Measurements from ENCODE around the gene ANKRD16. TPM values are rescaled to one million over a fixed set of nuclear protein-coding genes. Genes with fewer than 3 reads are reported as not detected.

The ANKRD16 gene
- total and polyA plus RNA-seq, 2 experiments from 2014 or later = 29.0 to 32.3 TPM

DNA sequence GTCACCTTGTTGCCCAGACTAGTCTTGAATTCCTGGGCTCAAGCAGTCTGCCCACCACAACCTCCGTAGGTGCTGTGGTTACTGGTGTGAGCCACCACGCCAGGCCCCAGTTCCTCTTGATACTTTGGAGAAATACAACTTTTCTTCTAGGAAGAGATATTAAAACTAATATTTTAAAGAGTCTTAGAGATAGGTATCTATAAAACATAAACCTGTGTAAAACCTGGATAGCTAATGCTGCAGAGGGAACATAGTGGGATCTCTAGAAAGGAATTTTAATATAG lies 71.7 kb downstream of the ANKRD16 start:
- DNase-seq (ENCODE audit: low read depth in 1 of 2, low spot score in 1 of 2) = no peak

DNA sequence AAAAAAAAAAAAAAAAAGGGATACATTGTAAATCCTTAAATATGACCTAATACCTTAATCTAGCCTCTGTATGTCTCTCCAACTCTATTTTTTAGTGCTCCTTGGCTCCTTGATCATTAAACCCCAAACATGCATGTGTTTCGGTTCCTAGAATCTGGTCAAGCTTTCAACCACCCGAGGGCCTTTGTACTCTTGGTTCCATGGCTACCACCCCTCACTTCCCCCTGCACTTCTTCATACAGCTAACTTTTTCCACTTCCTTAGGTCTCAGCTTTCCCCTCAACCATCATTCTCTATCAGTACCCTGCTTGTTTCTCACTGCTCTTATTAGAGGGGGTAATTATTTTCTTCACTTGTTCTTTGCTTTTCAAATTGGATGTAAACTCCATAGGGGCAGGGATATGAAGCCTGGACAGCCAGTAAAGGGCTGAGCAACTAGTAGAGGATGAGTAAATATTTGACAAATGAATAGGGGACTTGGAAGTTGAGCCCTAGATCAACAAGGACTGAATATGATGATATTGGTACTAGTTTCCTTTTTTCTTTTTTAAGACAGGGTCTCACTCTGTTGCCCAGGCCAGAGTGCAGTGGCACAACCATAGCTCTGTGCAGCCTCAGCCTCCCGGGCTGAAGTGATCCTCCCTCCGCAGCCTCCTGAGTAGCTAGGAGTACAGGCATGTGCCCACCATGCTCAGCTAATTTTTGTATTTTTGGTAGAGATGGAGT lies 72.2 kb downstream of the ANKRD16 start:
- no peak for DNase-seq (ENCODE audit: low read depth in 1 of 2, low spot score in 1 of 2)
- no peak overlapping the region for H3K27ac ChIP-seq
- no peak overlapping the region for H3K4me3 ChIP-seq
- H3K4me1 ChIP-seq (ENCODE audit: low read depth) = peaks cover 8% of the 10 kb centered on the region
- no peaks in the 10 kb centered on the region for H3K36me3 ChIP-seq
- TF ChIP-seq, protein P1, sequence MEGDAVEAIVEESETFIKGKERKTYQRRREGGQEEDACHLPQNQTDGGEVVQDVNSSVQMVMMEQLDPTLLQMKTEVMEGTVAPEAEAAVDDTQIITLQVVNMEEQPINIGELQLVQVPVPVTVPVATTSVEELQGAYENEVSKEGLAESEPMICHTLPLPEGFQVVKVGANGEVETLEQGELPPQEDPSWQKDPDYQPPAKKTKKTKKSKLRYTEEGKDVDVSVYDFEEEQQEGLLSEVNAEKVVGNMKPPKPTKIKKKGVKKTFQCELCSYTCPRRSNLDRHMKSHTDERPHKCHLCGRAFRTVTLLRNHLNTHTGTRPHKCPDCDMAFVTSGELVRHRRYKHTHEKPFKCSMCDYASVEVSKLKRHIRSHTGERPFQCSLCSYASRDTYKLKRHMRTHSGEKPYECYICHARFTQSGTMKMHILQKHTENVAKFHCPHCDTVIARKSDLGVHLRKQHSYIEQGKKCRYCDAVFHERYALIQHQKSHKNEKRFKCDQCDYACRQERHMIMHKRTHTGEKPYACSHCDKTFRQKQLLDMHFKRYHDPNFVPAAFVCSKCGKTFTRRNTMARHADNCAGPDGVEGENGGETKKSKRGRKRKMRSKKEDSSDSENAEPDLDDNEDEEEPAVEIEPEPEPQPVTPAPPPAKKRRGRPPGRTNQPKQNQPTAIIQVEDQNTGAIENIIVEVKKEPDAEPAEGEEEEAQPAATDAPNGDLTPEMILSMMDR (IDR thresholded peaks at IDR 0.05; ENCODE audit: low read depth, low read length) = no peak
- H3K9me3 ChIP-seq (ENCODE audit: low read depth) = no peaks in the 10 kb centered on the region
- H3K27me3 ChIP-seq = no peaks in the 10 kb centered on the region

More for the DNA sequence above, 71.7 kb downstream of the ANKRD16 start:
- H3K27ac ChIP-seq = no peak overlapping the region
- TF ChIP-seq, protein P1 (IDR thresholded peaks at IDR 0.05; ENCODE audit: low read depth, low read length) = no peak
- H3K36me3 ChIP-seq = no peaks in the 10 kb centered on the region
- no peaks in the 10 kb centered on the region for H3K9me3 ChIP-seq (ENCODE audit: low read depth)
- no peak overlapping the region for H3K4me3 ChIP-seq
- H3K27me3 ChIP-seq = no peaks in the 10 kb centered on the region
- H3K4me1 ChIP-seq (ENCODE audit: low read depth) = peaks cover 8% of the 10 kb centered on the region

DNA sequence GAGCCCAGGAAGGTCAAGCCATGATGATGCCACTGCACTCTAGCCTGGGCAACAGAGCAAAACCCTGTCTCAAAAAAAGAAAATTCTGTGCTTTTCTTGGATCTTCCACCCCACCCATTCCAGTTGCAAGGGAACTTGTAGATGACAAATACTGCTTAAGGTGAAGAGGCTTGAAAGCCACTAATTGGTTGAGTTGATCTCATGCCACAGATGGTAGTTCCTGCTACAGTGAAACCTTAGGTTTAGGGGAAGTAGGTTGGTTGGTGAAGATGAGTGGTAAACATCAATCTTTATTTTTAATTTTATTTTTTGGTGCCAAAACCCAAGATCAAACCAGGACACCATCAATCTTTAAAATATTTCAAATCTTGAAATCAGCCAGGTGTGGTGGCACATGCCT lies 73.5 kb downstream of the ANKRD16 start:
- H3K27me3 ChIP-seq = no peaks in the 10 kb centered on the region
- no peaks in the 10 kb centered on the region for H3K36me3 ChIP-seq
- no peak for DNase-seq (ENCODE audit: low read depth in 1 of 2, low spot score in 1 of 2)
- TF ChIP-seq, protein P1 (IDR thresholded peaks at IDR 0.05; ENCODE audit: low read depth, low read length) = no peak
- no peaks in the 10 kb centered on the region for H3K9me3 ChIP-seq (ENCODE audit: low read depth)
- no peak overlapping the region for H3K27ac ChIP-seq
- H3K4me3 ChIP-seq = no peak overlapping the region
- H3K4me1 ChIP-seq (ENCODE audit: low read depth) = peaks cover 14% of the 10 kb centered on the region

DNA sequence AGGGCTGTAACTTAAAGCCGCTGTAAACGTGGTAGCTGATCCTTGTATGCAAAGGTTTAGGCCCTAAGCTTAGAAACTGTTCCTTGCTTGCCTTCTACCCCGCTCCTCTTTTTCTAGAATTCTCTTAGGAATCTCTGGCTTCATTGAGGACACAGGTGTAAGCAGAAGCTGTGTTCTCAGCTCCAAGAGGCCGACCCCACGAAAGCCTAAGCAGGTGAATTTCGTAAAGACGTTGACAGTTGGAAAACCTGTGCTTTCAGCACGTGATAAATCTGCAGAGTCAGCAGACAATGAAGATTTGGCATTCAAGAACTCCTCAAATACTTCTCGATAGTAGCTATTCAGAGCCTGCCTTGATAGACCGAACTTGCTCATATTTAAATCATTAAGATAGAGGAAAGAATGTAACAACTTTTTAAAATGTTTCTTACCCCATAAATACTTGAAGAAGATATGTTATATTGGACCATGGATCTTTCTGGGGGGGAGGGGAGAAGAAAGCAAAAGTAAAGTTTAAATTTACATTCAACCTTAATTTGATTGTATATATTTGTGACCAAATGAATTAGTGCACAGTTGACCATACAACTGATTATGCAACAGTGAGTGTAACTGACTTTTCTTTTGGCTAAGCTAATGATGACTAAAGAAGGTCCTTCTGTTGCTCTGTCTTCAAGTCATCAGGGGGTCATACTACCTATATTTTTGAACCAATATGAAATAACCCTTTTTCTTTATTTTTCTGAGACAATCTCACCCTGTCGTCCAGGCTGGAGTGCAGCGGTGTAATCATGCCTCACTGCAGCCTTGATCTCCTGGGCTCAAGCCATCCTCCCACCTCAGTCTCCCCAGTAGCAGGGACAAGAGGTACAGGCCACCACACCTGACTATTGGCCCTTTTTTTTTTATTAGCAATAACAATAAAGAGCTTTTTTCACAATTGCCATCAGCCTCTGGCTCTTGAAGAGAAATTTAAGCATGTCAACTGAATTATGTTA lies 75.3 kb downstream of the ANKRD16 start:
- H3K9me3 ChIP-seq (ENCODE audit: low read depth) = no peaks in the 10 kb centered on the region
- DNase-seq (ENCODE audit: low read depth in 1 of 2, low spot score in 1 of 2) = peak in 1 of 2 donors; percentile 31

DNA sequence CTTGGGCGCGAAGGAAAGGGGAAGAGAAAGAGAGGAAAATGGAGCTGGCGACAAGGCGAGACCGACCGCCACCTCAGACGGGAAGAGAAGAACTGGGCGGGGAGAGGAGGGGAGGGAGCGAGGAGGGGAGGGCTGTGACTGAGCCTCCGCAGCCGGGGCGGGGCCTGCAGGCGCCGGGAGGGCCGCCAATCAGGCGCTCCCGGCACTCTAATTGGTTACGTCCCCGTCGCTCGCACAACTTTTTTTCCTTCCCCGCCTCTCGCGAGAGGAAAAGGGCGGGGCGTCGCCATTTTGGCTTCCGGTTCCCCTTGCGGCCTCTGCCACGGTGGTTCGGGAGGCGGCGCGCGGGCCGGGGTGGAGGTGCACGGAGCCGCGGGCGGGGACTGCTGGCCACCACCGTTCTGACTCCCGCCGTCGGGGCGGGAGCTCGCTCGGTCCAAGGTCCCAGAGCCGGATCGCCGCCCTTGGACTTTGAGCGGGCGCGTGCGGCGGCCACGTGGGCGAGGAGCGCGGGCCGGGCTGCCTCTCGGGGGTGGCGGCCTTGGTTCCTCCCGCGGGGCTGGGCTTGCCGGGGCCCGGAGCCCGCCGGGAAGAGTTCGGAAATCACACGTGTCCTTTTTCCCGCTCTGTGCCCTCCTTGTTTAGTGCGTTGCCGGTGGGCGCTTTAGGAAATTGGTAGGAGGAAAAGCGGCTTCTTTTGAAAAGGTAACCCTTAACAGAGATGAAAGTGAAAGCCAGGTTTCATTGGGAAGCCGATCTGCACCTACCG lies 76.2 kb downstream of the ANKRD16 start, which contains the start of gene GDI2:
GDI2 (minus strand) TSS at position 94 of the 769 bp plus-strand sequence. CDS start 176 bp downstream, outside the sequence.
- Histone ChIP-seq H3K27ac (peak within 1 kb of the TSS; percentile 96), H3K36me3 (no peaks in the 10 kb centered on the region), H3K9me3 (ENCODE audit: low read depth) (no peaks in the 10 kb centered on the region), H3K4me3 (peak within 1 kb of the TSS; percentile 90), H3K27me3 (no peaks in the 10 kb centered on the region), H3K4me1 (ENCODE audit: low read depth) (peaks cover 34% of the 10 kb centered on the region)
- TF ChIP-seq, protein P1 (IDR thresholded peaks at IDR 0.05; ENCODE audit: low read depth, low read length) = no peak
- DNase-seq (ENCODE audit: low read depth in 1 of 2, low spot score in 1 of 2) = peak; percentile 98

More for the DNA sequence above, 75.3 kb downstream of the ANKRD16 start:
- Histone ChIP-seq H3K27ac (peak overlapping the region; percentile 96), H3K36me3 (no peaks in the 10 kb centered on the region), H3K4me1 (ENCODE audit: low read depth) (peaks cover 32% of the 10 kb centered on the region), H3K4me3 (peak overlapping the region; percentile 90), H3K27me3 (no peaks in the 10 kb centered on the region)
- TF ChIP-seq, protein P1 (IDR thresholded peaks at IDR 0.05; ENCODE audit: low read depth, low read length) = no peak
